Activated CD4-positive, alpha-beta T cell treated with anti-CD3 and anti-CD28 coated beads for 48 hours (primary cell): ENCODE results near the gene FASTKD2.
A peak's percentile ranks its signal among the peaks of the same experiment; 100 is the strongest.
"Not testable (repeated sequence)": the region's sequence is repeated elsewhere in the genome, so short reads cannot be mapped to it uniquely, and the experiment has no call there.

ENCODE experiments used
- DNase-seq: peaks from one replicate; pipeline ENCODE4 v3.0.0-alpha.2; 2020

FASTKD2 gene

GRCh38 chr2:206792645-206793044 lies 27.2 kb downstream of the FASTKD2 start:
- DNase-seq = no peak

- no peak for DNase-seq
Measured at GRCh38 chr2:206797376-206797775, 32.0 kb downstream of the FASTKD2 start.

- DNase-seq = peak; percentile 11
Measured at GRCh38 chr2:206798000-206798399, 32.6 kb downstream of the FASTKD2 start.

- DNase-seq = peak; percentile 27
Measured at GRCh38 chr2:206799083-206799482, 33.7 kb downstream of the FASTKD2 start.

GRCh38 chr2:206800506-206801417 lies 35.4 kb downstream of the FASTKD2 start:
- DNase-seq = peak; percentile 45

GRCh38 chr2:206801418-206802189 lies 36.2 kb downstream of the FASTKD2 start:
- no peak for DNase-seq

- no peak for DNase-seq
Measured at GRCh38 chr2:206802654-206803514, 37.5 kb downstream of the FASTKD2 start.

GRCh38 chr2:206804326-206804725 lies 38.9 kb downstream of the FASTKD2 start:
- DNase-seq = no peak

GRCh38 chr2:206805887-206806607 lies 40.6 kb downstream of the FASTKD2 start:
- no peak for DNase-seq

- not testable (repeated sequence) for DNase-seq
Measured at GRCh38 chr2:206807624-206808023, 42.2 kb downstream of the FASTKD2 start.

GRCh38 chr2:206812471-206812870 lies 47.1 kb downstream of the FASTKD2 start:
- DNase-seq = not testable (repeated sequence)

- DNase-seq = no peak
Measured at GRCh38 chr2:206814498-206814897, 49.1 kb downstream of the FASTKD2 start.

- DNase-seq = no peak
Measured at GRCh38 chr2:206820807-206821206, 55.4 kb downstream of the FASTKD2 start.

GRCh38 chr2:206823178-206823577 lies 57.8 kb downstream of the FASTKD2 start:
- no peak for DNase-seq

- DNase-seq = no peak
Measured at GRCh38 chr2:206824087-206824618, 58.7 kb downstream of the FASTKD2 start.

GRCh38 chr2:206824993-206825392 lies 59.6 kb downstream of the FASTKD2 start:
- no peak for DNase-seq

- DNase-seq = no peak
Measured at GRCh38 chr2:206831442-206831995, 66.1 kb downstream of the FASTKD2 start.

GRCh38 chr2:206832873-206833272 lies 67.5 kb downstream of the FASTKD2 start:
- no peak for DNase-seq

- no peak for DNase-seq
Measured at GRCh38 chr2:206833291-206833690, 67.9 kb downstream of the FASTKD2 start.

GRCh38 chr2:206836722-206837121 lies 71.3 kb downstream of the FASTKD2 start:
- DNase-seq = no peak

GRCh38 chr2:206837775-206838174 lies 72.4 kb downstream of the FASTKD2 start:
- DNase-seq = no peak

- DNase-seq = no peak
Measured at GRCh38 chr2:206838690-206839089, 73.3 kb downstream of the FASTKD2 start.
